Stimulated activated CD8-positive, alpha-beta memory T cell treated with anti-CD3 and anti-CD28 coated beads, Interleukin-12 subunit alpha, Interleukin-12 subunit beta, amount 100 ng/mL, for 1 hour (primary cell): Measurements from ENCODE around the gene C19orf38.
"Not testable (repeated sequence)": the region's sequence is repeated elsewhere in the genome, so short reads cannot be mapped to it uniquely, and the experiment has no call there.

ENCODE experiments used
- DNase-seq: peaks from one replicate; pipeline ENCODE4 v3.0.0-alpha.2; 2020; ENCODE audit warnings: low read depth

The C19orf38 gene

DNA sequence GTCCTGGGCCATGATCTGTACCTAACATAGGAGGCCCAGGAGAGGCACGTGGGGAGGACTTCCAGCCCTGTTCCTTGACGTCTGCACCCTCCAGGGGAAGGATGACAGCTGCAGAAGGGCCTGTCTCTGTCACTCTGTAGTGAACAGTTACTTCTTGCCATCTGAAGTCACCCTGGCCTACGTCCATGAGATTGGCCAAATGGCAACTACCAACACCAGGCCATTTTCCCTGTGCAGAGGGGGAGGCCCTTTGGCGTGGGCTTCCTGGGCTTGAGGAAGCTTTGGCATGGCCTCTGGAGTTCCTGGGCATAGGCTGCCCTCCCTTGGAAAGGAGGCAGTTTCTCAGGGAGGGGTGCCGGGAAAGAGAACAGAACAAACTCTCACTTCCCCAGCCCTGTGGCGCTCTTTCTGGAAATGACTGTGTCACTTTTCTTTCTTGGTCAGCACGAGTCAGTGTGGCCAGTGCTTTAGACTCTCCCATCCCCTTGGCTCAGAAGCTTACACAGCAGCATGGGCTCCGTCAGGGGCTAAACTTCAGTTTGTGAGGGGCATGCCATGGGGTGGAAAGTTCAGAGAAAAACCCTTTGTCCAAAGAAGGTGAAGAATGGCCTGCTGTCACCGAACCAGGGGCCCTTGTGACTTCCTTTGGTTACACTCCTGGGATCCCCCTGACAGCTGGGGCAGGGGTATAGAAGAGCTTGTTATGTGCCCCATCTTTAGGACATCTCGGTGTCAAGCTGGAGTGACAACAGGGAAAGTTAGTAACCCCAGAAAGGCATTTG, 28.4 kb downstream of the C19orf38 start:
- no peak for DNase-seq

DNA sequence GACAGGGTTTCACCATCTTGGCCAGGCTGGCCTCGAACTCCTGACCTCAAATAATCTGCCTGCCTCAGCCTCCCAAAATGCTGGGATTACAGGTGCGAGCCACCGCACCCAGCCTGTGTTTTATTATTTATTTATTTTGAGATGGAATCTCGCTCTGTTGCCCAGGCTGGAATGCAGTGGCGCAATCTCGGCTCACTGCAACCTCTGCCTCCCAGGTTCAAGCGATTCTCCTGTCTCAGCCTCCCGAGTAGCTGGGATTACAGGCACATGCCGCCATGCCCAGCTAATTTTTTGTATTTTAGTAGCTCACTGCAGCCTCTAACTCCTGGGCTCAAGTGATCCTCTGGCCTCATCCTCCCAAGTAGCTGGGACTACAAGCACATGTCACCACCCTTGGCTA, 29.4 kb downstream of the C19orf38 start:
- not testable (repeated sequence) for DNase-seq

DNA sequence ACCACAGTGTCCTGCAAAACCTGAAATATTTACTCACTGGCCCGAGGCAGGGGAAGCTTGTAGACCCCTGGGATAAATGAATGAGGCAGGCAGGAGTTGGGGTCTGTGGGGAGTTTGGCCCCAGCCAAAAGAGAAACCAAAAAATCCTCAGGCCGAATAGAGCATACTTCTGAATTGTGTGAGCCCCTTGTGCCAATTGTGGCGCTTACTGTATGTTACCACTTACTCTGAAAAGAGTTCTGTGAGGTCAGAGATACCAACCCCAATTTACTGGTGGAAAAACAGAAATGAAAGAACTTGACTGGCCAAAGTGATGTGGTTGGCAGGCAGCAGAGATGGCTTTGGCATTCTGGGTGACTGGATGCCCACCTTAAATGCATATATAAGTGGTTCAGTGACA, 30.0 kb downstream of the C19orf38 start:
- DNase-seq = no peak

DNA sequence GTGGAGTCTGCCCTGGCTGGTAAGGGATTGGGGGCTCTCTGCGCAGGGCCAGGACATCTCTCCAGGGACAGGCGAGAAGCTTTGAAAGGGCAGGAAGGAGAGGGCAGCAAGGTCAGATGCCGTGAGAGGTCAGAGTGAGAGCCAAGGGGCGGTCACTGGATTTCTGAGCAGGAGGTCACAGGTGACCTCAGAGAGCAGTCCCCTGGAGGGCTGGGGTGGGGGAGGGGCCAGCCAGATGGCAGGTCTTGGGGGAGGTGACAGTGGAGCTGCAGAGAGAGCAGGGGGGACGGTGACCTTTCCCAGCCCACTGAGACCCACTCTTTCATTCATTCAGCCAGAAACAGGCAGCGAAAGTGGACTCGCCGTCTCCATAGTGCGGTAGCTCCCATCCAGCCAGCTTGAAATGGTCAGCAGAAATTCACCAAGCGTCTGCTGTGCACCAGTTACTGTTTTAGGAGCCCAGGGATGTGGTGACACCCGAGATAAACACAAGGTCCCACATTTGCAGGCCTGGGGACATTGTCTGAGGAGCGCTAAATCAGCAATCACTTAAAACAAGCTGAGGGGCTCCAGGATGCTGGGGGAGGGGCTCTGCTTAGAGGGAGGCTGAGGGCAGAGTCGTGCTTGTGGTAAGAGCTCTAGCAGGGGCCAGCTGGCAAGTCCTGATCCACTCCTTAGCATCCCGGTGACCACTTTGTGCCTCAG, 33.3 kb downstream of the C19orf38 start:
- DNase-seq = no peak

DNA sequence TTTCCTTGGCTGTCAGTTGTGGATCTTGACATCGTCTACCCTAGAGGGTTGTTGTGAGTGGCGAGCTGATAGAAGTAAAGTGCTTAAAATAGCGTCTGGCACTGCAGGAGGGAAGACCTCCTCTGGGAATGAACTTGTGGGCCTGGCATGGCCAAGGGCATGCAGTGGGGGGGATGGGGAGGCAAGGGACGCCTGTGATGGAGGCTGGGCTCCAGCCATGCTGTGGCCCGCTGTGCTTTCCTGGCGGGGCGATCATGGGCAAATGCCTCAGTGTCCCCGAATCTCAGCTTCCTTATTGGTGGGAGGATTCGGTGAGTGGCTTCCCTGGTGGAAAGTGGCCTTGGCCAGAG, 33.9 kb downstream of the C19orf38 start:
- DNase-seq = no peak

DNA sequence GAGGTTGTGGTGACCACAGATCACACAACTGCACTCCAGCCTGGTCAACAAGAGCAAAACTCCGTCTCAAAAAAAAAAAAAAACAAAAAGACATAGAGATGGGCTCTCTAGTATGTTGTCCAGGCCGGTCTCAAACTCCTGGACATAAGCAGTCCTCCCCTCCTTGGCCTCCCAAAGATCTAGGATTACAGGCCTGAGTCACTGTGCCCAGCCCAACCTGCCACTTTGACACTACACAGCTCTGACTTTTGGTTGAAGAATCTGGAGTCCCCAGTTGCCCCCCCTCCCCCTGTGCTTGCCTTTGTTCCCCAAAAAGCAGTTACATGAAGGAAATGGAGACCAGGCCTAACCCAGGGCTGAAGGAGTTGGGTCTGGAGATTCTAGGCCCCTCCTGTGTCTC, 36.1 kb downstream of the C19orf38 start:
- no peak for DNase-seq

DNA sequence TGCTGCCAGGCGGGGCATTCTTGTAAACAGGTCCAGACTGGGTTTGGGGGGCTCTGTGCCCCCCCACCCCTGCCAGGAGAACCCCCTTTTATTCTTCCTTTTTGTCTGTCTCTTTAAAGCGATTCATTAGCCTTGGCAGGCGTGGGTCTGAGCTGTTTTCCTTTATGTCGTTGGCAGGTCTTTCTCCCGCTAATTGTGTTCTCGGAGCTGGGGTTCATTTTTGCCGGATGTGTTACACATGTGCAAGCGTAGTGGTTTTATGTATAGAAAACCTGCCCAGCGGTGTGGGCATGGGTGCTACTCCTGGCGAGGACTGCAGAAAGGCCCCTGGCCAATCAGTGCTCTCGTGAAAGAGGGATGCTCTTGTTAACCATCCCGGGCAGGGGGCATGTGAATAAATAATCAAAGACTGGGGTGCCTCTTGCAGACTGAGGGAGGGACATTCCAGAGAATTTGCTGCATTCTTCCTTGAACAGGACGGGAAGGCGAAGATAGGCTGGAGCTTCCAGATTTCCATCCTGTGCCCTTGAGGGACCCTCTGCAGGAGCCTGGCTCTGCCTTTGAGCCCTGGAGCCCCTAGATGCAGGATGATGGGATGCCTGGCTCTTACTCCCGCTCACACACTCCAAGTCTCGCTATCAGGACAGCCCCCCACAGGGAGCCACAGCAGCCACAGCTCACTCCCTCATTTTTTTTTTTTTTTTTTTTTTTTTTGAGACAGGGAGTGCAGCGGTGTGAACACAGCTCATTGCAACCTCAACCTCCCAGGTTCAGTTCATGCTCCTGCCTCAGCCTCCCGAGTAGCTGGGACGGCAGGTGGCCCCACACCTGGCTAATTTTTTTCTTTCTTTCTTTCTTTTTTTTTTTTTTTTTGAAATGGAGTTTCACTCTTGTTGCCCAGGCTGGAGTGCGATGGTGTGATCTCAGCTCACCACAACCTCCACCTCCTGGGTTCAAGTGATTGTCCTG, 37.3 kb downstream of the C19orf38 start:
- no peak for DNase-seq

DNA sequence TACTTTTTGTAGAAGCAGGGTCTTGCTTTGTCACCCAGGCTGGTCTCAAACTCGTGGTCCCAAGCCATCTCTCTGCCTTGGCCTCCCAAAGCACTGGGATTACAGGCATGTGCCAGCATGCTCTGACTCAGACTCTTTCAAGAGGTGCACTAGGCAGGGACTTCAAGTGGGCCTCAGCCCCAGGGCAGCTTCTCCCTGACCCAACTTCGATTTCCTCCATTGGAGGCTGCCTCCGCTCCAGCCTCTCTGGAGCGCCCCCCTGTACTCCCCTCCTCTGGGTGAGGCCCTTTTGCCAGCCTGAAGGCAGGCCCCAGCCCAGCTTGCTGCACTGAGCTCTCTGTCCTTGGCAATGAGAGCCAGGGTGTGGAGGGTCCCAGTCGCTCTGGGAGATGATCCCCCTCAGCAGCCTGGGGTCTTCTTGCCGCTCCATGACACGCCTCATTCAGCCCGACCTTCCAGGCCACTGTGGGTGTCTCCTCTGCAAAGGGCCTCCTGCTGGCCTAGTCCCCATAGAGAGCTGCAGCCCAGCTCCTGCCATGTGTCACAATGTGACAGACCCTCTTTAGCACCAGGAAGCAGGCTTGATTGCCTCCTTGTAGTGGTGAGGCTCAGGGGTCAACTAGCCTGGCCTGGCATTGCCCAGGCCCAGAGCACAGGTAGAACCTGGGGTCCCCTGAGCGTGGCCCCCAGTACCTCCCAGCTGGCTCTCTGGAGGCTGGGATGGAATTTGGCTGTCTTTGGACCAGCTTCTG, 39.6 kb downstream of the C19orf38 start:
- DNase-seq = no peak

DNA sequence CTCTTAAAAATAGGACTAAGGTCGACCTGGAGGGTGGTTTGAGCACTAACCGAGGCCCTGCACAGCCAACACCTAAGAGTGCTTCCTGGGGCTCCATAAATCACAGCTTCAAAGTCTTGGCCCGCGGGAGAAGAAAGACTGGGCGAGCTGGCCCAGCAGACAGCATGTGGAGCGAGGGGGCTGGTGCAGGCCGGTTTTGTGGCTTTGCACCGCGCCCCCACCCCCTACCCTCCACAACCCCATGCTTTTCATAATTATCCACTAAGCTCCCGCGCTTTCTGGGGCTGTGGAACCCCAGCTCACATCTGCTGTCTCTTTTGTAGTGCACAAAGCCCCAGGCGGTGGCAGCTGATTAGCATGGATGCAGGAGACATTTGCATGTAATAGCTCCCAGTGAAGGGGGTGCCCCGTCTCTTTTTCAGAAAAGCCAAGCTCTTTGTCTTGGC, 40.2 kb downstream of the C19orf38 start:
- no peak for DNase-seq

DNA sequence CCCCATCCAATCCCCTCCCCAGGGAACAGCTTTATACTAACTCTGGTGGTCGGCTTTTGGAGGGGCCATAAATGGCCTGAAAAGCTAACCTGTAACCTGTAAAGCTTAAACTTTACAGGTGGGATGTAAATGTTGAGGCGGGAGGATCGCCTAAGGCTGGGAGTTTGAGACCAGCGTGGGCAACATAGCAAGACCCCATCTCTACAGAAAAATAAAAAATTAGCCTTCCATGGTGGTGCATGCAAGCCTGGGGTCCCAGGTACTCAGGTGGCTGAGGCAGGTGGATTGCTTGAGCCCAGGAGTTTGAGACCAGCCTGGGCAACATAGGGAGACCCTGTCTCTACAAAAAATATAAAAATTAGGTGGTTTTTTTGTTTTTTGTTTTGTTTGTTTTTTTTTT, 41.7 kb downstream of the C19orf38 start:
- DNase-seq = no peak

DNA sequence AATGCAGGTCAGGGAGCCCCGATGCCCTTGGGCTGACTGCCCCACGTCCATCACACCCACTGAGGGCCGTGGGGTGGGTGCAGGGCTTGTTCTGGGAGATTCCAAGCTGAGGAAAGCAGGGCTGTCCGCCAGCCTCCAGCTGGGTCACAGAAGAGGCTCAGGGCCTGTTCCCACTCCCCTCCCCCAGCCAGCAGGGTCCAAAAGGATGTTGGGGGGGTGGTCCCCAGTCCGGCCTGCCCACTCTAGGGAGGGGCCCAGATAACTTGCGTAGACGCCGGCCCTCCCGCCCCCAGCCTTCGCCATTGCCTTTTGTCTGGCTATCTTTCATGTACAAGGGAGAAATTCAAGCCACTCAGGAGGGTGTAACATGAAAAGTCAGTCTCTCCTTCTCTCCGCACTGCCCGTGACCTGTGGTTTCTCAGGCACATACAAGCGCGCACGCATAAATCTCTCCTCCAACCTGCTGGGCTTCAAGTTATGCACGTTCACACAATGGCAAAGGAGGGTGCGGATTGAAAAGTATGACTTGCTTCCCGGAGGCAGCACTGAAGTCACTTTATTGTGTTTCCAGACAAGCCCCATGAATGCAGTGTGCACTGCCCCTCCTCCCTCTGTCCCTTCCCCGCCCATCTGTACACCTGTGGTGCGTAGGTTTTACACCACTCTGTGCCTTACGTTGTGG, 43.3 kb downstream of the C19orf38 start:
- no peak for DNase-seq

DNA sequence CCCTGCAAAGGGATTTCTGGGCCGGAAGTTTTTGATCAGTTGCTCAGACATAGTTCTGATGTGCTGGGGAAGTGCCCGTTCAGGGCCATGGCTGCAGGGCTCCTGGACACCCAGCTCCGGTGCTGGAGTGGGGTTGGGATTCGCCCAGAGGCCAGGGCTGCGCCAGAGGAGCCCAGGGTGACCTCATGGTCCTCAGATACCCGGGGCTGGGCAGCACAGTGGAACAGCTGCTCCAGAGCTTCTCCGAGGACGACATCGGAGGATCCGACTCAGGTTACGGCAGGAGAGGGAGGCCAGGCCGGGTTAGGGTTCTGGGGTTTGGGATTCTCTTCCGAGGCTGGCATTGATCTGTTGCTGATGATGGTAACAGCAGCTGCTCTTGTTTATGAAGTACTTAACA, 44.0 kb downstream of the C19orf38 start:
- DNase-seq = no peak

DNA sequence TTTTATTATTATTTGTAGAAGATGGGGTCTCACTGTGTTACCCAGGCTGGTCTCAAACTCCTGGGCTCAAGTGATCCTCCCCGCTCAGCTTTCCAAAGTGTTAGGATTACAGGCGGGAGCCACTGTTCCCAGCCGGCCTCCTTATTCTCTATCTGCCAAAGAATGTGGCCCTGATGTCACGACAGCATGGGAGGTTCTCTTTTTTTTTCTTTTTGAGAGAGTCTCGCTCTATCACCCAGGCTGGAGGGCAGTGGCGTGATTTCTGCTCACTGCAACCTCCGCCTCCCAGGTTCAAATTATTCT, 46.6 kb downstream of the C19orf38 start:
- no peak for DNase-seq

DNA sequence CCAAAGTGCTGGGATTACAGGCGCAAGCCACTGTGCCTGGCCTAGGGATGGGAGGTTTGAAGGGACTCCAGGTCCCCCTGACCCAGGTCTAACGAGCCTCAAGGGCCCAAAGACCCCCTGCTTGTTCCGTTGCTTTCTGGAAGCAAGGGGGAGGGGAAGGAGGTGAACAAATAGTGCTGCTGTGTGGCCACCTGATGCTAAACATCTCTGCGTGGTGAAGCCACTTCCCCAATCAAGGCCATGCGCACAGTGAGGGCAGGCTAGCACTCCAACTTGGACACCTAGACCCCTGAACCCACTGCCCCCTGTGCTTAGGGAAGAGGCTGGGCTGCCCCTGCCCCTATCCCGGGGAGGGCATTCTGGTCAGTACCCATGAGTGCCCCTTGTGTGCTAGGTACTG, 47.1 kb downstream of the C19orf38 start:
- no peak for DNase-seq

DNA sequence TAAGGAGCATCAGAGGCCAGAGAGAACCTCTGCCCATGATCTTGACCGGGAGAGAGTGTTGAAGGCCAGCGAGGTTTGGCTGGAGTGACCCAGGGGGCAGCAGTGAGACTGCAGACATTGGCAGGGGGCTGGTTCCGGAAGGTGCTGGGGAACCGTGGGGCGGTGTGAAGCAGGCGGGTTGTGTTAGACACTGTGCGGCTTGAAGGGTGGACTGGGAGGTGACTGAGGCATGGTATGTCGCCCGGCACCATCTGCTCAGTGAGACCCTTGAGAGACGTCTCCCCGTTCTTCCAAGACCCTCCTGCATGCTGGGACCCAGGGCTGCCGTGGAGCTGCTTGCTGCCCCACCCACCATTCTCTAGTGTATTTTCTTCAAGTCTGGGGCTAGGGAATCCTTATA, 47.7 kb downstream of the C19orf38 start:
- no peak for DNase-seq

DNA sequence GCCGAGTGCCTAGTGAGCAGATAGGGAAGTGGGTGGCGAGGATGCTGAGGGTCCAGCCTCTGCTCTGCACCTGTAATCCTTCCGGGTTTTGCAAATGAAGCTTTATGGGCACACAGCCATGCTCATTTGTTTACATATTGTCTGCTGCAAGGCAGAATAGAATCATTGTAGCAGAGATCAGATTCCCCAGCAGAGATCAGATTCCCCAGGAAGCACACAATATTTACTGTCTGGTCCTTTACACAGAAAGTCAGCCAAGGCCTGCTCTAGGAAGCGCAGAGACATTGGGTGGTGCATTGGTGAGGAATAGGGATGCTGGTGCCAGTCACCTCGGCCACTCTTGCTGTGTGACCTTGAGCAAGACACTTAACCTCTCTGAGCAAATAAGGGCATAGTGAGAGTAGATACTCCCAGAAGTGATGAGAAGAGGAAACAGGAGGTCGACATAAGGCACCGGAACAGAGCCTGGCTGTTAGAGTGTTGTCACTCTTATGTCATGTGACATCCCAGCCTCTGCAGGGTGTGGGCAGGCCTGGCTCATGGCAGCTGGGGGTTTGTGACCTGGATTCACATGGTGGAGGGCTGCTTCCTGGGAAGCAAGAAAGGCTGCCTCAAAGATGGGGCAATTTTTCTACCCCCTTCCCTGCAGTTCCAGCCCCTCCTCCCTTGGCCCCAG, 48.8 kb downstream of the C19orf38 start:
- DNase-seq = no peak

DNA sequence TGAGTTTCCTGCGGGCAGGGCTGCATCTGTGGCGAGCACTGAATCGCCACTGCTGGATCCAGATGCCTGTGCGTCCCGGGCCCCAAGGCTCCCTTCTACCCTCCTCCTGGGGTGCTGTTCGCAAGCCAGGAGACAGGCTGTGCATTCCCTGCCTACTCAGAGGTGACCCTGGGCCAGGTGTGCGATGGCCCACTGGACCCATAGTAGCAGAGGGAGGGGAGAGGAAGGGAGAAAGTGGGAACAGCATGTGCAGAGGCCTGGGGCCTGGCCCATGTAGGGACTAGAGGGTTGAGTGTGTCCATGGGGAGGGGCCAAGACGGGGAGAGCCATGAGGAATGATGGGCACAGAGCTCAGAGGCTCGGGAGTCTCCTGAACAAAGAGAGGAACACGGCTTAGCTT, 50.4 kb downstream of the C19orf38 start:
- no peak for DNase-seq

DNA sequence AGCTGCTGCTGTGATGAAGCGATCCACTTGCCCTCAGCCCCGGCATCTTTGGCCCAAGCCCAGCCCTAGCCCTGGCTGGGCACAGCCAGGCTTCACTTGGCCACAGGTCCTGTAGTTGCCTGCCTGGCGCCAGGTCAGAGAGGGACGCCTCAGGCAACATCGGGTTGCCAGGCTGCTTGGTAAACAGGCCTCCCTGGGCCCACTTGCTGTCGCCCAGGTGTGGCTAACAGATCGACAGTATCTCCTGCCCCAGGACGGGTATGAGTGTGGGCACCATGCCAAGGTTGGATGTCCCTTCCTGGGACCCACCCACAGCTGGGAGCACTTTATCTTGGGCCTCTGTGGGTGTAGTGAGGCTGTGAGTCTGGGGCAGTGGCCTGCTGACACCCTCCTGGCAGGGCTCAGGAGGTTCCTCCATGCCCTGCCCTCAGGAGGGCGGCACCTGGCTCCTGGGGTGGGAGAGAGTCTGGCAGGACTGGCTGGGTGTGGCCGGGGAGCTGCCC, 51.0 kb downstream of the C19orf38 start:
- DNase-seq = no peak

DNA sequence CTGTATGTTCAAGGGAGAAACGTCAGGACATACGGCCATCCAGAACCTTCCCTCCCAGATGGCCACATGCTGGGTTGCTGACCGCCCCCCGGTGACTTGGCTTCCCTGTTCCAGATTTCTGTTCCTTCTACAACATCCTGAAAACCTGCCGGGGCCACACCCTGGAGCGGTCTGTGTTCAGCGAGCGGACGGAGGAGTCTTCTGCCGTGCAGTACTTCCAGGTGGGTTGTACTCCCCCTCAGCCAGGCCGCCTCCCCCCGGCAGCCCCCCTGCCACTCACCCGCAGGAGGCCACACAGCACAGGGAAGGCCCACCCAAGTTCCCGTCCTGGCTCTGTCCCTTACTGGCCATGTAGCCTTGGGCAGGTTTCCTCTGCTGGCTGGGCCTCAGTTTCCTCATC, 59.7 kb downstream of the C19orf38 start:
- no peak for DNase-seq

DNA sequence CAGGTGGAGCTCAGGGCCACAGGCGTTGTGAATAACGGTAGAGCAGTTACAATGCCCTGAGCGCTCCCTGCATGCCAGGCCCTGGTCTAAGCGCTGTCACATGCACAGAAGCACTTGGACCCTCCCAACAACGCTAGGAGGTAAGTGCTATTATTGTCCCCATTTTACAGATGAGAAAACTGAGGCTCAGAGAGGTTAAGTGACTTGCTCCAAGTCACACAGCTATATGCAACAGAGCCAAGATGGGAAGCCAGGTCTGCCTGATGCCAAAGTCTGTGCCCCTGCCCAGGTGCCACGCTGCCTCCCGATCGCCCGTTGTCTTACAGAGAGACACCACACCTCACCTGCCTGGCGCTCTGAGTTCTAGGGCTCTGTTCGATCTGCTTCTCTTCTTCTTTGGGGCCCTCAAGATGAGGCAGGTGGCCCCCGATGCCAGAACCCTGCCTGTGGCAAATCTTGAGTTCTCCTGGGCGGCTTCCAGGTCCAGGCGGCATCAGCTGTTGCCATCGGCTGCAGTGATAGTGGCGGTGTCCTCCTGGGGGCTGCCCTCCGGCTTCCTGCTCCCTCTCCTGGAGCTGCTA, 60.3 kb downstream of the C19orf38 start:
- no peak for DNase-seq
